ENCODE results near the gene PHYHD1. TPM values are rescaled to one million over a fixed set of nuclear protein-coding genes. Genes with fewer than 3 reads are reported as not detected.

Gene PHYHD1
- total RNA-seq, 1 experiment from 2014 or later, result 18.0 TPM

GRCh38 chr9:128940946-128941755, 20.4 kb downstream of the PHYHD1 start:
- no peak overlapping the region for H3K4me3 Mint-ChIP-seq
- H3K9ac ChIP-seq (ENCODE audit: extremely low read depth, insufficient read length, low read length), result no peak overlapping the region
- no peak for DNase-seq

More at GRCh38 chr9:128940946-128941755, 20.4 kb downstream of the PHYHD1 start:
- no peaks in the 10 kb centered on the region for H3K9me3 ChIP-seq (ENCODE audit: control insufficient read depth, low read depth, low read length)
- peaks cover 2 to 5% of the 10 kb centered on the region in 2 experiments for H3K4me1 Mint-ChIP-seq
- no peaks in the 10 kb centered on the region for H3K9me3 Mint-ChIP-seq
- H3K27me3 Mint-ChIP-seq (ENCODE audit: low read depth), result peaks cover under 1% of the 10 kb centered on the region; the same call in 1 of the 2 replicates
- no peaks in the 10 kb centered on the region for H3K79me2 ChIP-seq (ENCODE audit: insufficient read depth, low read length)
- H2AK5ac ChIP-seq (ENCODE audit: insufficient read length, low read length), result no peak overlapping the region
- no peak overlapping the region for H3K4ac ChIP-seq (ENCODE audit: low read depth, low read length)
- no peak overlapping the region; a peak in 2 of 7 replicates for H3K27ac Mint-ChIP-seq
- H3K36me3 Mint-ChIP-seq (ENCODE audit: insufficient read depth in 1 of 3, low read depth in 3 of 3), result peaks cover 6 to 8% (median 7%) of the 10 kb centered on the region in 3 experiments; a peak in 6 of 7 replicates
- H3K4me1 ChIP-seq (ENCODE audit: insufficient read depth, low read length), result no peaks in the 10 kb centered on the region
- no peaks in the 10 kb centered on the region for H3K79me1 ChIP-seq (ENCODE audit: insufficient read depth, low read depth, low read length, poor library complexity, severe bottlenecking)
- no peak overlapping the region for H2BK5ac ChIP-seq (ENCODE audit: insufficient read length, low read length)
- TF ChIP-seq CTCF (conservative IDR thresholded peaks at IDR 0.05), result no peak
- no peak overlapping the region for H2BK20ac ChIP-seq (ENCODE audit: low read depth, low read length, poor library complexity, severe bottlenecking)
- H2AFZ ChIP-seq (ENCODE audit: low read length), result no peak overlapping the region
- H3K14ac ChIP-seq (ENCODE audit: insufficient read depth, low read length), result no peak overlapping the region
- no peak overlapping the region for H2BK15ac ChIP-seq (ENCODE audit: low read depth, low read length)
- WGBS (ENCODE audit: extremely low coverage, insufficient read length, low lambda C conversion rate), result no CpG with 5 or more reads among the region's 12 CpGs
- no peak overlapping the region for H3T11ph ChIP-seq (ENCODE audit: low read length)
- H3K23me2 ChIP-seq (ENCODE audit: insufficient read length, low read depth, low read length, poor library complexity, severe bottlenecking), result no peaks in the 10 kb centered on the region
- no peak overlapping the region for H3K18ac ChIP-seq (ENCODE audit: insufficient read length, low read depth, low read length)
- no peak overlapping the region for H4K5ac ChIP-seq (ENCODE audit: insufficient read length, low read depth, low read length)
- H2BK12ac ChIP-seq (ENCODE audit: insufficient read length, low read depth, low read length), result no peak overlapping the region
- no peak overlapping the region for H4K8ac ChIP-seq (replicated peaks; ENCODE audit: insufficient read length, low read depth, low read length)
- no peak overlapping the region for H3K23ac ChIP-seq (ENCODE audit: insufficient read length, low read depth, low read length)
- H4K91ac ChIP-seq (ENCODE audit: insufficient read length, low read depth, low read length), result no peak overlapping the region
- no peak overlapping the region for H3K56ac ChIP-seq (ENCODE audit: insufficient read length, low read depth, low read length)
- H2BK120ac ChIP-seq (ENCODE audit: low read depth, low read length, poor library complexity, severe bottlenecking), result no peak overlapping the region
- no peaks in the 10 kb centered on the region for H3K27me3 ChIP-seq (ENCODE audit: insufficient read depth, low read length)
- no peak overlapping the region for H3K27ac ChIP-seq (ENCODE audit: insufficient read length, low read depth, low read length)
- H3K4me2 ChIP-seq (ENCODE audit: insufficient read depth, insufficient read length, low read length), result no peak overlapping the region
- no peaks in the 10 kb centered on the region for H4K20me1 ChIP-seq (ENCODE audit: control insufficient read depth, insufficient read depth, insufficient read length)
